Measurements from ENCODE around the gene IPCEF1. TPM values are rescaled to one million over a fixed set of nuclear protein-coding genes. Genes with fewer than 3 reads are reported as not detected.

The IPCEF1 gene
- total RNA-seq, 1 donor from 2014 or later: 18.8 TPM

GRCh38 chr6:154399097-154399496, 42.5 kb upstream of the IPCEF1 start:
- no peak overlapping the region for H3K27ac Mint-ChIP-seq (ENCODE audit: unreplicated experiment)
- no peak for TF ChIP-seq CTCF (IDR thresholded peaks at IDR 0.05; ENCODE audit: unreplicated experiment)
- H3K36me3 Mint-ChIP-seq (ENCODE audit: low read depth, unreplicated experiment): peaks cover 8% of the 10 kb centered on the region
- H3K4me1 Mint-ChIP-seq (ENCODE audit: unreplicated experiment): peaks cover 20% of the 10 kb centered on the region
- no peak overlapping the region for H3K4me3 Mint-ChIP-seq (ENCODE audit: unreplicated experiment)
- peaks cover 3% of the 10 kb centered on the region for H3K27me3 Mint-ChIP-seq (ENCODE audit: unreplicated experiment)
- H3K9me3 Mint-ChIP-seq (ENCODE audit: unreplicated experiment): no peaks in the 10 kb centered on the region
- DNase-seq (ENCODE audit: low spot score): no peak

- DNase-seq (ENCODE audit: low spot score): no peak
- peaks cover 20% of the 10 kb centered on the region for H3K4me1 Mint-ChIP-seq (ENCODE audit: unreplicated experiment)
- H3K4me3 Mint-ChIP-seq (ENCODE audit: unreplicated experiment): no peak overlapping the region
- H3K9me3 Mint-ChIP-seq (ENCODE audit: unreplicated experiment): no peaks in the 10 kb centered on the region
- H3K27ac Mint-ChIP-seq (ENCODE audit: unreplicated experiment): no peak overlapping the region
- no peak for TF ChIP-seq CTCF (IDR thresholded peaks at IDR 0.05; ENCODE audit: unreplicated experiment)
- peaks cover 1% of the 10 kb centered on the region for H3K27me3 Mint-ChIP-seq (ENCODE audit: unreplicated experiment)
- peaks cover 8% of the 10 kb centered on the region for H3K36me3 Mint-ChIP-seq (ENCODE audit: low read depth, unreplicated experiment)
Observed at GRCh38 chr6:154397491-154398195, 41.0 kb upstream of the IPCEF1 start.

- no peak for TF ChIP-seq CTCF (IDR thresholded peaks at IDR 0.05; ENCODE audit: unreplicated experiment)
- DNase-seq (ENCODE audit: low spot score): no peak
- Mint-ChIP-seq H3K36me3 (ENCODE audit: low read depth, unreplicated experiment) (no peaks in the 10 kb centered on the region), H3K4me1 (ENCODE audit: unreplicated experiment) (peaks cover 20% of the 10 kb centered on the region), H3K9me3 (ENCODE audit: unreplicated experiment) (no peaks in the 10 kb centered on the region), H3K27ac (ENCODE audit: unreplicated experiment) (no peak overlapping the region), H3K27me3 (ENCODE audit: unreplicated experiment) (no peaks in the 10 kb centered on the region), H3K4me3 (ENCODE audit: unreplicated experiment) (no peak overlapping the region)
Observed at GRCh38 chr6:154395878-154396277, 39.3 kb upstream of the IPCEF1 start.

GRCh38 chr6:154395316-154395715, 38.7 kb upstream of the IPCEF1 start:
- Mint-ChIP-seq H3K9me3 (ENCODE audit: unreplicated experiment) (no peaks in the 10 kb centered on the region), H3K4me3 (ENCODE audit: unreplicated experiment) (no peak overlapping the region), H3K27ac (ENCODE audit: unreplicated experiment) (no peak overlapping the region), H3K27me3 (ENCODE audit: unreplicated experiment) (no peaks in the 10 kb centered on the region), H3K4me1 (ENCODE audit: unreplicated experiment) (peaks cover 20% of the 10 kb centered on the region), H3K36me3 (ENCODE audit: low read depth, unreplicated experiment) (no peaks in the 10 kb centered on the region)
- no peak for TF ChIP-seq CTCF (IDR thresholded peaks at IDR 0.05; ENCODE audit: unreplicated experiment)
- no peak for DNase-seq (ENCODE audit: low spot score)

- no peak for TF ChIP-seq CTCF (IDR thresholded peaks at IDR 0.05; ENCODE audit: unreplicated experiment)
- Mint-ChIP-seq H3K27me3 (ENCODE audit: unreplicated experiment) (no peaks in the 10 kb centered on the region), H3K9me3 (ENCODE audit: unreplicated experiment) (no peaks in the 10 kb centered on the region), H3K36me3 (ENCODE audit: low read depth, unreplicated experiment) (no peaks in the 10 kb centered on the region), H3K4me3 (ENCODE audit: unreplicated experiment) (no peak overlapping the region), H3K27ac (ENCODE audit: unreplicated experiment) (no peak overlapping the region), H3K4me1 (ENCODE audit: unreplicated experiment) (peaks cover 16% of the 10 kb centered on the region)
- no peak for DNase-seq (ENCODE audit: low spot score)
Observed at GRCh38 chr6:154394571-154394970, 38.0 kb upstream of the IPCEF1 start.
